ENCODE results near the gene RIMBP2. TPM values are rescaled to one million over a fixed set of nuclear protein-coding genes. Genes with fewer than 3 reads are reported as not detected.

Gene RIMBP2
- total RNA-seq, 6 experiments from 2014 or later, result not detected

GRCh38 chr12:130433411-130433810, 282.7 kb downstream of the RIMBP2 start:
- Mint-ChIP-seq H3K36me3 (ENCODE audit: low read depth) (0 out of 2 replicates have a peak, but pooled peaks cover 1% of the 10 kb centered on the region), H3K4me3 (no peak overlapping the region), H3K27me3 (ENCODE audit: insufficient read depth) (no peaks in the 10 kb centered on the region; the same call in 1 of the 2 replicates), H3K9me3 (peaks cover 63% of the 10 kb centered on the region), H3K4me1 (ENCODE audit: low read depth) (no peaks in the 10 kb centered on the region), H3K27ac (no peak overlapping the region)
- TF ChIP-seq CTCF (IDR thresholded peaks at IDR 0.05), result no peak
- no peak for DNase-seq

- Mint-ChIP-seq H3K4me1 (ENCODE audit: low read depth) (no peaks in the 10 kb centered on the region), H3K9me3 (peaks cover 71% of the 10 kb centered on the region), H3K36me3 (ENCODE audit: low read depth) (0 out of 2 replicates have a peak, but pooled peaks cover 3% of the 10 kb centered on the region), H3K27me3 (ENCODE audit: insufficient read depth) (no peaks in the 10 kb centered on the region; the same call in 1 of the 2 replicates), H3K27ac (no peak overlapping the region), H3K4me3 (no peak overlapping the region)
- TF ChIP-seq CTCF (IDR thresholded peaks at IDR 0.05), result no peak
- DNase-seq, result no peak
Measured at GRCh38 chr12:130431176-130431575, 284.9 kb downstream of the RIMBP2 start.

- Mint-ChIP-seq H3K27ac (no peak overlapping the region), H3K36me3 (ENCODE audit: low read depth) (0 out of 2 replicates have a peak, but pooled peaks cover 3% of the 10 kb centered on the region), H3K4me1 (ENCODE audit: low read depth) (no peaks in the 10 kb centered on the region), H3K9me3 (peaks cover 73% of the 10 kb centered on the region), H3K27me3 (ENCODE audit: insufficient read depth) (no peaks in the 10 kb centered on the region), H3K4me3 (no peak overlapping the region)
- no peak for DNase-seq
- TF ChIP-seq CTCF (IDR thresholded peaks at IDR 0.05), result no peak
Measured at GRCh38 chr12:130429656-130430505, 286.2 kb downstream of the RIMBP2 start.

- Mint-ChIP-seq H3K27me3 (ENCODE audit: insufficient read depth) (no peaks in the 10 kb centered on the region), H3K4me1 (ENCODE audit: low read depth) (no peaks in the 10 kb centered on the region), H3K9me3 (peaks cover 69% of the 10 kb centered on the region), H3K27ac (no peak overlapping the region), H3K4me3 (no peak overlapping the region), H3K36me3 (ENCODE audit: low read depth) (peaks cover 8% of the 10 kb centered on the region; the same call in 1 of the 2 replicates)
- no peak for TF ChIP-seq CTCF (IDR thresholded peaks at IDR 0.05)
- no peak for DNase-seq
Measured at GRCh38 chr12:130428116-130428515, 288.0 kb downstream of the RIMBP2 start.

- H3K4me1 Mint-ChIP-seq (ENCODE audit: low read depth), result no peaks in the 10 kb centered on the region
- no peak overlapping the region for H3K4me3 Mint-ChIP-seq
- no peak overlapping the region for H3K27ac Mint-ChIP-seq
- no peaks in the 10 kb centered on the region; the same call in 1 of the 2 replicates for H3K27me3 Mint-ChIP-seq (ENCODE audit: insufficient read depth)
- no peak for TF ChIP-seq CTCF (IDR thresholded peaks at IDR 0.05)
- H3K9me3 Mint-ChIP-seq, result peaks cover 70% of the 10 kb centered on the region
- no peak for DNase-seq
- H3K36me3 Mint-ChIP-seq (ENCODE audit: low read depth), result peaks cover 12% of the 10 kb centered on the region; the same call in 1 of the 2 replicates
Measured at GRCh38 chr12:130427381-130427887, 288.7 kb downstream of the RIMBP2 start.

Data from HFFc6 (cell line).